GM12865 (cell line): ENCODE data around the gene SLC26A2.
A peak's percentile ranks its signal among the peaks of the same experiment; 100 is the strongest.

Experiments
- DNase-seq: peaks from one replicate; pipeline ENCODE4 v3.0.0; 2010; ENCODE audit warnings: low read depth
- H3K4me3 ChIP-seq: 2 replicates; pipeline ENCODE4 v1.5.1; 2011; ENCODE audit warnings: mild to moderate bottlenecking, low read depth, low read length, control low read depth
- TF ChIP-seq, protein P1 (sequence below): IDR thresholded peaks from 2 replicates; pipeline ENCODE4 v1.5.1; 2011; ENCODE audit warnings: low read length, control low read depth, low read depth, inconsistent platforms; ENCODE audit not compliant: insufficient read depth; ENCODE audit errors: missing control alignments

Gene SLC26A2

DNA sequence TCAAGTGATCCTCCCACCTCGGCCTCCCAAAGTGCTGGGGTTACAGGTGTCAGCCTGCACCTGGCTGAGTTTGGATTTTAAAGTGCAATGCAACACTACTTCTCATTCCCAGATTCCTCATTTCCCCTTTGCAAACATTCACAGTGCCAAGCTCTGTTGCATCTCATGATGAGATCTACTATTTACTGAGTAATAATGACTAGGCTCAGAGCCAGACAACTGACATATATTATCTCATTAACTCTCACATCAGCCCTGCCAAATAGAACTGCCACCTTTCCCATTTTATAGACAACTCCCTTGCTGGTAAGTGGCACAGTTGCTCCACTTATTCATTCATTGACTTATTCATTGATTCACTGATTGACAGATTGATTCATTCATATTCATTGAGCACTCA lies 22.9 kb upstream of the SLC26A2 start:
- H3K4me3 ChIP-seq, result no peak overlapping the region
- no peak for DNase-seq
- TF ChIP-seq, protein P1, sequence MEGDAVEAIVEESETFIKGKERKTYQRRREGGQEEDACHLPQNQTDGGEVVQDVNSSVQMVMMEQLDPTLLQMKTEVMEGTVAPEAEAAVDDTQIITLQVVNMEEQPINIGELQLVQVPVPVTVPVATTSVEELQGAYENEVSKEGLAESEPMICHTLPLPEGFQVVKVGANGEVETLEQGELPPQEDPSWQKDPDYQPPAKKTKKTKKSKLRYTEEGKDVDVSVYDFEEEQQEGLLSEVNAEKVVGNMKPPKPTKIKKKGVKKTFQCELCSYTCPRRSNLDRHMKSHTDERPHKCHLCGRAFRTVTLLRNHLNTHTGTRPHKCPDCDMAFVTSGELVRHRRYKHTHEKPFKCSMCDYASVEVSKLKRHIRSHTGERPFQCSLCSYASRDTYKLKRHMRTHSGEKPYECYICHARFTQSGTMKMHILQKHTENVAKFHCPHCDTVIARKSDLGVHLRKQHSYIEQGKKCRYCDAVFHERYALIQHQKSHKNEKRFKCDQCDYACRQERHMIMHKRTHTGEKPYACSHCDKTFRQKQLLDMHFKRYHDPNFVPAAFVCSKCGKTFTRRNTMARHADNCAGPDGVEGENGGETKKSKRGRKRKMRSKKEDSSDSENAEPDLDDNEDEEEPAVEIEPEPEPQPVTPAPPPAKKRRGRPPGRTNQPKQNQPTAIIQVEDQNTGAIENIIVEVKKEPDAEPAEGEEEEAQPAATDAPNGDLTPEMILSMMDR, result no peak

DNA sequence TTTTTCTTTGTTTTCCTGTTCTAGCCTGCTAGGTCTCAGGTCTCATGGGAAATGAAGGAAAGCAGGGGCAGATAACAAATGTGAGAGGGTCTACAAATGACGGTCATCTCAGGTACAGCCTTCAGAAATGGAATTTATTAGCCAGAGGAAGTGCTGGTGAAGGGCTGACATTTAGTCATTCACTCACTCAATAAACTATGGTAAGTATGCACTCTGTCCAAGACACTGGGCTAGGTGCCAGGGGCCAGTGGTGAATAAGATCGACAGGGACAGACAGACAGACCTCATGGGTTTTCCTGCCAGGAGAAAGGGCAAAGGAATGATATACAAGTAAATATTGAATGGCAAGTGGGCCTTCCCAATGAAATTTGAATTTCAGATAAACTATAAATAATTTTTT lies 22.3 kb upstream of the SLC26A2 start:
- TF ChIP-seq, protein P1, result no peak
- no peak overlapping the region for H3K4me3 ChIP-seq
- DNase-seq, result no peak

DNA sequence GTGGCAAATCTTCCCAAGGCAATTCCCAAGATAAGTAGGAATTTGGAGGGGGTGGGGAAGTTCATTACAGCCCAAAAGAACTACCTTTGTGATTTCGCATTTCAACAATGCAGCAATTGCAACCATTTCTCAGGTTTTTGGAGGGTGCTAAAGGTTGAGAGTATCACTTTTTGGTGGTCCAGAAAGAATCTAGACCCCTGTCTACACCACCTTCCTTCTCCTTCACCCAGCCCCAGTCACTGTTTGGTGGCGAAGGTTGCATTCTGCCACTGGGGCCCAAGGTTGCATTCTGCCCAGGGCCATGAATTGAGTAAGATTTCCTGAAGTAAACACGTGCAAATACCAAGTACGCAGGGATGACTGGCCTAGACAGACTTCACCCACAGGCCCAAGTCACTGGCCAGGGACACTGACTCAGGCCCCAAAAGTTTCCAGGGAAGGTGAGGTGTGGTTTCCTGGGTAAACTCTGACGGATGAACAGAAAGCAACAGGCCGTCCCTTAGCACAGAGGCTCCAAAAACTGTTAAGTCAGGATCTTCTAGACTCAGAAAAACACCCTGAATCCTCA lies 21.7 kb upstream of the SLC26A2 start:
- H3K4me3 ChIP-seq, result no peak overlapping the region
- TF ChIP-seq, protein P1, result no peak
- no peak for DNase-seq

DNA sequence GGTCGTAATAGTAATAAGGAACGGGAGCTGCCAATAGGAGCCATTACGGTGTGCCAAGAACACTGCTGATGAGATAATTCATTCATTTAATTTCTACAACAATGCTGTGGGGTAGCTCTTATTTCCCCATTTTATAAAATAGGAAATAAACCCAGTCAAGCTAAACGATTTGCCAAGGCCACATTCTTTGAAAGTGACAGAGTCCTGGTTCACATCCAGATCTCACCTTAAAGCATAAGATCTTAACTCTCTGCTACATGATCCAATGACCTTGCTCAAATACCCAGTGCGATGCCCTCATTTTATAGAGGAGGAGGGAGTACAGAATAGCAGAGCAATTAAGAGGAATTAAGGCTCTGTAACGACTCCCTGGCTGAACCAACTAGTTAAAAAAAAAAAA lies 21.0 kb upstream of the SLC26A2 start:
- no peak for DNase-seq
- TF ChIP-seq, protein P1, result no peak
- no peak overlapping the region for H3K4me3 ChIP-seq

DNA sequence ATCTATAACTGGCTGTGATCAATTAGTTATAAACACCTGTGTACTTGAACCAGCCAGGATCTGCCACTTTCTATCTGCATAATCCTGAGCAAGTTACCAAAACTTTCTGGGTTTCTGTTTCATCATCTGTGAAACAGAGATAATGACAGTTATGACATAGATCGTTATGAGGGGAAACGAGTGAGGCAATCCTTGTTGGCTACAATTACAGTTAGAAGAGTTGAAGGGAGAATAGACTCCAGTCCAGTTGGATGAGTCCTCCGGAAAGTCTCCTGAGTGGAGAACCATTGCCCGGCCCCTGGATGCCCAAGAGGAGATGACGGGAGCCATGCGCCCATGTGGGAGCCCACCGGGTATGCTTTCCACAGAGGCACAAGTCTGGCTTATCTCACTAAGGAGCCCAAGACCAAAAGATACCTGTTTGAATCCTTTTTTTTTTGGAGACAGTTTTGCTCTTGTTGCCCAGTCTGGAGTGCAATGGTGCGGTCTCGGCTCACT lies 20.4 kb upstream of the SLC26A2 start:
- DNase-seq, result peak; percentile 61
- TF ChIP-seq, protein P1, result no peak
- H3K4me3 ChIP-seq, result no peak overlapping the region

DNA sequence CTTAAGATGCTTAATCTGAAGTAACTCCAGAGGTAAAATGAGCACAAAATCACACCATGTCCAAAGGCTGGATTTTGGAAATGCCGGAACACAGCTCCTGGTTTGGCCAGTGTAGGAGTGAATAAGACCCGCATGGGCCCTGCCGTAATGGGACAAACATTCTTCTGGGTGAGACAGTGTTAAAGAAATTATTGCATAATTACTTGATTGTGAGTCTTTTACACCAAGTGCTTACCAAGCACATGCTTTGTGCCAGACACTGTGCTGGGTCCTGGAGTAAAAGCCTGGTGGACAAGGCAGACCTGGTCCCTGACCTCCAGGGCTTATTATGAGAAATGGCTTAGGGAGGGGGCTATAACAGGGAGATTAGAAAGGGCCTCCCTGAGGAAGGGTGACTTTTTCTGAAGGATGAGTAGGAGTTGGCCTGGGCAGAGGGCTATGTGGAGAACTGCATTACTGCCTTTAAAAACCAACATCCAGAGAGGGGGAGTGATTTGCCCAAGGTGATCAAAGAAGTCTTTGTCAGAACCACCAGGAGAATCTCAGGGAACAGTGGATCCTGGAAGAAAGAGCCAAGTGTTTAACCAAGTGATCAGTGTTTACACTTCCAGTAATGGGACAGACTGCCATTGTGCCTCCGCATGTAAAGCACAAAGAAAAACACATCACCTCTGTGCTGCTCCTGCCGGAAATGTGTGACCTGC lies 19.5 kb upstream of the SLC26A2 start:
- H3K4me3 ChIP-seq, result no peak overlapping the region
- TF ChIP-seq, protein P1, result no peak
- DNase-seq, result no peak
